Amygdala (tissue), 56 donors: Measurements from ENCODE around the gene RTEL1.
"Not testable (repeated sequence)": the region's sequence is repeated elsewhere in the genome, so short reads cannot be mapped to it uniquely, and the experiment has no call there.

Experiments used
- DNase-seq, 56 donors: peaks; one replicate each; lab custom pipeline; 2025; lab: John Stamatoyannopoulos, UW

The RTEL1 gene

GRCh38 chr20:63627751-63628245 lies 30.3 kb upstream of the RTEL1 start:
- DNase-seq: no peak

GRCh38 chr20:63628246-63628975 lies 29.7 kb upstream of the RTEL1 start:
- DNase-seq: peak in 5 of 56 donors; percentile 15 to 42 (median 26)

GRCh38 chr20:63630956-63631355 lies 27.2 kb upstream of the RTEL1 start:
- DNase-seq: not testable (repeated sequence)

- DNase-seq: not testable (repeated sequence)
These were observed 26.7 kb upstream of the RTEL1 start for GRCh38 chr20:63631426-63631825.

- no peak for DNase-seq
These were observed 24.4 kb upstream of the RTEL1 start for GRCh38 chr20:63633732-63634131.

- peak in 1 of 56 donors; percentile 22 for DNase-seq
These were observed 22.5 kb upstream of the RTEL1 start for GRCh38 chr20:63635431-63636141.

GRCh38 chr20:63636752-63637628 lies 21.1 kb upstream of the RTEL1 start:
- no peak for DNase-seq

- DNase-seq: no peak
These were observed 18.8 kb upstream of the RTEL1 start for GRCh38 chr20:63639093-63639975.

GRCh38 chr20:63640086-63640485 lies 18.0 kb upstream of the RTEL1 start:
- no peak for DNase-seq

- not testable (repeated sequence) for DNase-seq
These were observed 17.4 kb upstream of the RTEL1 start for GRCh38 chr20:63640686-63641085.

- peak in 1 of 56 donors; percentile 54 for DNase-seq
These were observed 16.8 kb upstream of the RTEL1 start for GRCh38 chr20:63641146-63641791.

- peak; percentile 14 to 96 (median 84) for DNase-seq
These were observed 16.2 kb upstream of the RTEL1 start for GRCh38 chr20:63641792-63642523.

GRCh38 chr20:63642527-63643247 lies 15.4 kb upstream of the RTEL1 start:
- no peak for DNase-seq

- DNase-seq: no peak
These were observed 14.6 kb upstream of the RTEL1 start for GRCh38 chr20:63643499-63643898.

- DNase-seq: no peak
These were observed 14.2 kb upstream of the RTEL1 start for GRCh38 chr20:63643946-63644345.

- no peak for DNase-seq
These were observed 12.9 kb upstream of the RTEL1 start for GRCh38 chr20:63645218-63645617.

GRCh38 chr20:63648190-63648589 lies 9.9 kb upstream of the RTEL1 start:
- DNase-seq: no peak
